ENCODE measurements around the gene PTTG1IP2. TPM values are rescaled to one million over a fixed set of nuclear protein-coding genes. Genes with fewer than 3 reads are reported as not detected.
"Not testable (repeated sequence)": the region's sequence is repeated elsewhere in the genome, so short reads cannot be mapped to it uniquely, and the experiment has no call there.

Gene PTTG1IP2
- total and polyA plus RNA-seq, 4 donors: not detected

DNA sequence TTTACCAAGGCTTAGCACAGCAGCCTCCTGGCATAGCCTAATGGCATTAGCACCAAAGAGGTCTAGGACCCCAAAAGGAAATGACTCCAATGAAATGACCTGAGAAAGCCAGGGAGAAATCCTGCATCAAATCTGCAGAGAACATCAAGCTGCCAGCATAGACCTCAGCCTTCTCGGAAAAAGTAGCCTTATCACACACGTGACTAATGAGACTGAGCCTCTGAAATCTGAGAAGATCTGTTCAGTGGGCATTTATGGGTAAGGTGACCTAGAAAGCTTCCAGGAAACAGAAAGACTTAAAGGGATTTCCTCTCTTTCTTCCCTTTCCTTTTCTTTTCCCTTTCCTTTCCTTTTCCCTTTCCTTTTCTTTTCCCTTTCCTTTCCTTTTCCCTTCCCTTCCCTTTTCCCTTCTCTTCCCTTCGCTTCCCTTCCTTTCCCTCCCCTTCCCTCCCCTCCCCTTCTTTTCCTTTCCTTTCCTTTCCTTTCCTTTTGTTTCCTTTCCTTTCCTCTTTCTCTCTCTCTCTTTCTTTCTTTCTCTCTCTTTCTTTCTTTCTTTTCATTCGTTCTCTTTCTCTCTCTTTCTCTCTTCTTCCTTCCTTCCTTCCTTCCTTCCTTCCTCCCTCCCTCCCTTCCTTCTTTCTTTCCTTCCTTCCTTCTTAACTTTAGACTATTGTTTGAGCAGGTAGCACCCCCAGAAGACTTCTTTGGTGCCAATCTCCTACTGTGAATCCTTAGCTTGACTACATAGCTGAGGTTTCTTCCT, 23.1 kb upstream of the PTTG1IP2 start:
- Histone ChIP-seq H3K27me3 (ENCODE audit: control insufficient read depth in 1 of 2, insufficient read depth in 2 of 2, low read length in 1 of 2) (no peaks in the 10 kb centered on the region), H3K9me3 (ENCODE audit: control insufficient read depth, low read length) (no peaks in the 10 kb centered on the region), H3K4me3 (ENCODE audit: low read length in 2 of 2) (no peak overlapping the region), H3K4me1 (ENCODE audit: control insufficient read depth in 1 of 2, insufficient read depth in 2 of 2, low read length in 2 of 2) (no peaks in the 10 kb centered on the region), H3K36me3 (ENCODE audit: control insufficient read depth in 1 of 2, insufficient read depth in 2 of 2, low read length in 1 of 2) (no peaks in the 10 kb centered on the region), H3K27ac (ENCODE audit: low read depth in 1 of 2, low read length in 2 of 2) (no peak overlapping the region)
- no peak for DNase-seq
- intact Hi-C loops (cut with DNase I): no loop called here
- 63 to 69% methylated on average over 4 of the region's 4 CpGs for WGBS, 2 donors
- no peak for ATAC-seq (ENCODE audit: low FRiP score)

DNA sequence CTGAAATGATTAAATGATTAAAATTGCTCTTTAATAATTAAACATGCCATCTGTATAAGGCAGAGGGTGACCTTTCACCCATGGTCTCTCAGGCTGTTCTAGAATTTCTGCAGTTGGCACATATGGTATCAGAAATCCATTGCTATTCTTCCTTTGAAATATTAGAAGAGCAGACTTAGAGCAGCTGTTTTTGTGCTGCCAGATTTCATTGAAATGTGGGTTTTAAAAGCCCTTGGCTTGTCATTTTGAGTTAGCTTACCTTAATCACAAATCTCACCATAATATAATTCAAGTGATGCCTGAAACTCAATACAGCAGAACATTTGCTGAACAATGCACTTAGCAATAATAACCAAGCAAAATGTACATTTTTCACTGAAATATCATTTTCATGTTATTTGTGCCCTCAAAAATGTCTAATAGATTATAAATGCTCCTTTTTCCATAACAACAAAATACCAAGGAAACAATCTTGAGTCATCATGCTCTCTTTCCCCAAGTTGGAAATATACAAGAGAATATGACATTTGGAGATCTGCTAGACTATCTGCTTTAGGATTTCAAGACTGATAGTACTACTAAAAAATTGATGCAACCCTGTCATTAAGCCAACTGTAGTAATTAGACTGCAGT, 16.1 kb upstream of the PTTG1IP2 start:
- DNase-seq (no peak), ATAC-seq (ENCODE audit: low FRiP score) (no peak)
- intact Hi-C loops (cut with DNase I): loop anchor here in 1 of 2 donors (10.0 kb wide), 1 partner anchor 141 kb away; the partner anchor contains the start of gene CDK14
- Histone ChIP-seq H3K27ac (ENCODE audit: low read depth in 1 of 2, low read length in 2 of 2) (no peak overlapping the region), H3K9me3 (ENCODE audit: control insufficient read depth, low read length) (no peaks in the 10 kb centered on the region), H3K4me1 (ENCODE audit: control insufficient read depth in 1 of 2, insufficient read depth in 2 of 2, low read length in 2 of 2) (no peaks in the 10 kb centered on the region), H3K27me3 (ENCODE audit: control insufficient read depth in 1 of 2, insufficient read depth in 2 of 2, low read length in 1 of 2) (no peaks in the 10 kb centered on the region), H3K4me3 (ENCODE audit: low read length in 2 of 2) (no peak overlapping the region), H3K36me3 (ENCODE audit: control insufficient read depth in 1 of 2, insufficient read depth in 2 of 2, low read length in 1 of 2) (no peaks in the 10 kb centered on the region)

DNA sequence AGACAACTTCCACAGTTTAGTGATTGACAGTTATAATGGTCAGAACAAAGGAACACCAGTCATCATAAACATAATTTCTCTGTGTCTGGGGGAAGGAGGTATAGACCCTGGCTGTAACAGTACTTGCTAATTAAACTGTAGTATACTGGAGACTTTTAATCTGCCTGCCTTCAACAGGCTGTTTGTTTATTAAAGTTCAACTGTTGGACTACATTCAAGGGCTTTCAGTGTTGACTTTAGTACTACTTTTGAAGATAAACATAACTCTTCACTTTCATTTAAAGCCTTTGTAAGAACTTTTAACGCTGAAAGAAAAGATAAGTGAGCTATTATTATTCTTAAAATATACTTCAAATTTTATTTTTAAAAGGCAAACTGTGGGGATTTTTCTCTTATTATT, 15.5 kb upstream of the PTTG1IP2 start:
- Histone ChIP-seq H3K27me3 (ENCODE audit: control insufficient read depth in 1 of 2, insufficient read depth in 2 of 2, low read length in 1 of 2) (no peaks in the 10 kb centered on the region), H3K27ac (ENCODE audit: low read depth in 1 of 2, low read length in 2 of 2) (no peak overlapping the region), H3K9me3 (ENCODE audit: control insufficient read depth, low read length) (no peaks in the 10 kb centered on the region), H3K4me1 (ENCODE audit: control insufficient read depth in 1 of 2, insufficient read depth in 2 of 2, low read length in 2 of 2) (no peaks in the 10 kb centered on the region), H3K4me3 (ENCODE audit: low read length in 2 of 2) (no peak overlapping the region), H3K36me3 (ENCODE audit: control insufficient read depth in 1 of 2, insufficient read depth in 2 of 2, low read length in 1 of 2) (no peaks in the 10 kb centered on the region)
- 19 to 31% methylated on average over 1 of the region's 1 CpG for WGBS, 2 donors
- intact Hi-C loops (cut with DNase I): loop anchor here in 1 of 2 donors (2.0 to 10.0 kb wide), 2 partner anchors 141 to 581 kb away; partner anchors contain the start of gene CDK14
- ATAC-seq (ENCODE audit: low FRiP score): no peak
- no peak for DNase-seq

DNA sequence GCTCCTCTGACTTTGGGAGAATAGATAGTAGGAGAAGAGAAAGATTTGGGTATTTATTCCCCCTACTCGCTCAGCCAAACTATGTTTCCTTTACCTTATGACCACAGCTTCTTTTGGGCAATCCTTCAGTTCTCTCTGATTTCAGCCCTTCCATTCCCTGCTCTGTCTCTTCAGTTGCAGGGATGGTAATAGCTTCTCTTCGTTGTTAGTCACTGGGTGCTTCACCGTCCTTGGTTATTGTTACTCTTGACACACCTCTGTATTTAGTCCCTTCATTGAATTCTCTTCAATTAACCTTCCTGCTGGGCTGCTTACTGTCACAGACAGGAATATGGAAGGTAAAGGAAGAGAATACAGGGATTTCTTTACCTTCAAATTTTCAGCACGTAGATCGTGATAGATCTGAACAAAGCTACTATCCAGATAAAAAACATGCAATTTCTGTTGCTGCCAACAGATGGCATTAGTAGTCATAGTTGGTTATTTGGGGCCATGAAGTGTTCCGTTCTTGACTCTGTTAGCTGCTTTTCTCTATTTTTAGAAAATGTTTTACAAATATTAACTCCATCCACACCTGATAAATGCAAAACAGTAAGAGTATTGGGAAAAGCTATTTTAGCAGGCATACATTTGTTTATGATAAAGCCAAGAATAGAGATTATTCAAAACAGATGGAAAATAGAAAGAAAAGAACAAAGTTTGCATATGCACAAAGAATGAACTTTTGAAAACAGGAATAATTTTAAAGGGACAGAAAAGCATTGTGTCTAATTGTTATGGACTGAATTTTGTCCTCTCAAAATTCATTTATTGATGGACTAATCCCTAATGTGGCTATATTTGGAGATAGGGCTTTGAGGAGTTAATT, 14.0 kb upstream of the PTTG1IP2 start:
- Histone ChIP-seq H3K27ac (ENCODE audit: low read depth in 1 of 2, low read length in 2 of 2) (no peak overlapping the region), H3K4me1 (ENCODE audit: control insufficient read depth in 1 of 2, insufficient read depth in 2 of 2, low read length in 2 of 2) (no peaks in the 10 kb centered on the region), H3K36me3 (ENCODE audit: control insufficient read depth in 1 of 2, insufficient read depth in 2 of 2, low read length in 1 of 2) (no peaks in the 10 kb centered on the region), H3K9me3 (ENCODE audit: control insufficient read depth, low read length) (no peaks in the 10 kb centered on the region), H3K27me3 (ENCODE audit: control insufficient read depth in 1 of 2, insufficient read depth in 2 of 2, low read length in 1 of 2) (no peaks in the 10 kb centered on the region), H3K4me3 (ENCODE audit: low read length in 2 of 2) (peak overlapping the region in 1 of 2 donors; percentile 18)
- WGBS, 2 donors: 27 to 28% methylated on average over 6 of the region's 6 CpGs
- peak; percentile 84 for ATAC-seq (ENCODE audit: low FRiP score)
- DNase-seq: no peak
- intact Hi-C loops (cut with DNase I): loop anchor here (2.0 to 10.0 kb wide), 4 partner anchors 139 to 579 kb away; partner anchors contain the start of gene CDK14 (in 1 of the 2)

DNA sequence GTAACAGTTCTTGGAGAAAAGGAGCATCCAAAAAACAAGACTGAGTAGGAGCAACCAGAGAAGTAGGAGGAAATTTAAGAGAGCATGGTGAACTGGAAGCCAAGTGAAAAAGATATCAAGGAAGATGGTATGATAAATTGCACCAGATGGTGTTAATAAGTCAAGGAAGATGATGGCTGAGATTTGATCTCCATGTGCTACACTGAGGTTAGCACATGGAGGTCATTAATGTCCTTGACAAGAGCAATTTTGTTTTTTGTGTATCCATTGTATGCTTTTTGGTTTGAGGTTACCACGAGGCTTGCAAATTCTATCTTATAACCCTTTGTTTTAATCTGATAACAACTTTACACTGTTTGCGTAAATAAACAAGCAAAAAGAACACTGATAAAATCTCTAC, 11.3 kb upstream of the PTTG1IP2 start:
- H3K4me1 ChIP-seq (ENCODE audit: control insufficient read depth in 1 of 2, insufficient read depth in 2 of 2, low read length in 2 of 2): no peaks in the 10 kb centered on the region
- no peak overlapping the region for H3K4me3 ChIP-seq (ENCODE audit: low read length in 2 of 2)
- H3K27me3 ChIP-seq (ENCODE audit: control insufficient read depth in 1 of 2, insufficient read depth in 2 of 2, low read length in 1 of 2): no peaks in the 10 kb centered on the region
- 86 to 88% methylated on average over 2 of the region's 2 CpGs for WGBS, 2 donors
- ATAC-seq (ENCODE audit: low FRiP score): no peak
- H3K27ac ChIP-seq (ENCODE audit: low read depth in 1 of 2, low read length in 2 of 2): no peak overlapping the region
- H3K36me3 ChIP-seq (ENCODE audit: control insufficient read depth in 1 of 2, insufficient read depth in 2 of 2, low read length in 1 of 2): no peaks in the 10 kb centered on the region
- no peak for DNase-seq
- H3K9me3 ChIP-seq (ENCODE audit: control insufficient read depth, low read length): no peaks in the 10 kb centered on the region
- intact Hi-C loops (cut with DNase I): loop anchor here (5.0 to 10.0 kb wide), 2 partner anchors 137 to 574 kb away; partner anchors contain the start of gene CDK14 (in 1 of the 2)

DNA sequence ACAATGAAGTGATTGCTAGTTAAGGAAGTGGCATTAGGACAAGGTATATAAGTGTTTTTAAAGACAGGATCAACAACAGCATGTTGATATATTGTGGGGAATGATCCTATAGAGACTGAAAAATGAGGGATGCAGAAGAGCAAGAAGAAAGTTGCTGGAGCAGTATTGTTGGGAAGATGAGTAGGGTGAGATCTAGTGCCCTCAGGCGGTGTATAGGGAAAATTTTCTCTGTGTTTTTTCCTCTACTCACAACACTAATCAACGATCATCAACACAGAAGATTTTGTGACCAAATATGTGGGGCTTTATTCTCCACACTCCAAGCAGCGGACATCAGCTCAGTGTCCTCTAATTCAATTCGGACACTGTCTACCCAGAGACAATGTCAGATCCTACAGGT, 9.6 kb upstream of the PTTG1IP2 start:
- H3K4me3 ChIP-seq (ENCODE audit: low read length in 2 of 2): no peak overlapping the region
- H3K4me1 ChIP-seq (ENCODE audit: control insufficient read depth in 1 of 2, insufficient read depth in 2 of 2, low read length in 2 of 2): no peaks in the 10 kb centered on the region
- intact Hi-C loops (cut with DNase I): loop anchor here (5.0 to 10.0 kb wide), 3 partner anchors 135 to 572 kb away; partner anchors contain the start of gene CDK14 (in 1 of the 2)
- H3K9me3 ChIP-seq (ENCODE audit: control insufficient read depth, low read length): no peaks in the 10 kb centered on the region
- H3K27ac ChIP-seq (ENCODE audit: low read depth in 1 of 2, low read length in 2 of 2): no peak overlapping the region
- H3K27me3 ChIP-seq (ENCODE audit: control insufficient read depth in 1 of 2, insufficient read depth in 2 of 2, low read length in 1 of 2): no peaks in the 10 kb centered on the region
- H3K36me3 ChIP-seq (ENCODE audit: control insufficient read depth in 1 of 2, insufficient read depth in 2 of 2, low read length in 1 of 2): no peaks in the 10 kb centered on the region
- WGBS, 2 donors: 84 to 90% methylated on average over 4 of the region's 4 CpGs
- DNase-seq (no peak), ATAC-seq (ENCODE audit: low FRiP score) (no peak)

DNA sequence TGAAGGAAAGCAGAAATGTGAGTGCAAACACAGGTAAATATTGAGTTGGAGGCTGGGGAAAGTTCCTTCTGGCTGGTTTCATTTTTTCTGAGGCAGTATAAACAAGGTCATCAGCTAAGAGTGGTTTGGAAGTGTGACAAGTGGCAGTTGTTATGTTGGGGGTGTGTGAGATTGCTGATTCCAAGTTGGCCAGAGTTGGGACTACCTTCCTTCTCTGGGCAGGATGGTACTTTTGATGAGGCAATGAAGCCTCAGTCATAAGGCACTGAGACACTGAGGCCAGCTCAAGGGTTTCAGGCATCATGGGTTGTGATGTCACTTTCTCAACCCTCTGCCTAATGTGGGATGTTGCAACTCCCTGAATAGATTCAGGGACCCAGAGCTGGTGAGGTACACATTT, 8.2 kb upstream of the PTTG1IP2 start:
- no peak for DNase-seq
- intact Hi-C loops (cut with DNase I): loop anchor here in 1 of 2 donors (10.0 kb wide), 1 partner anchor 164 kb away; no protein-coding TSS in a partner anchor
- H3K27me3 ChIP-seq (ENCODE audit: control insufficient read depth in 1 of 2, insufficient read depth in 2 of 2, low read length in 1 of 2): no peaks in the 10 kb centered on the region
- no peaks in the 10 kb centered on the region for H3K36me3 ChIP-seq (ENCODE audit: control insufficient read depth in 1 of 2, insufficient read depth in 2 of 2, low read length in 1 of 2)
- no peak for ATAC-seq (ENCODE audit: low FRiP score)
- H3K9me3 ChIP-seq (ENCODE audit: control insufficient read depth, low read length): no peaks in the 10 kb centered on the region
- H3K4me3 ChIP-seq (ENCODE audit: low read length in 2 of 2): no peak overlapping the region
- H3K4me1 ChIP-seq (ENCODE audit: control insufficient read depth in 1 of 2, insufficient read depth in 2 of 2, low read length in 2 of 2): no peaks in the 10 kb centered on the region
- H3K27ac ChIP-seq (ENCODE audit: low read depth in 1 of 2, low read length in 2 of 2): no peak overlapping the region

DNA sequence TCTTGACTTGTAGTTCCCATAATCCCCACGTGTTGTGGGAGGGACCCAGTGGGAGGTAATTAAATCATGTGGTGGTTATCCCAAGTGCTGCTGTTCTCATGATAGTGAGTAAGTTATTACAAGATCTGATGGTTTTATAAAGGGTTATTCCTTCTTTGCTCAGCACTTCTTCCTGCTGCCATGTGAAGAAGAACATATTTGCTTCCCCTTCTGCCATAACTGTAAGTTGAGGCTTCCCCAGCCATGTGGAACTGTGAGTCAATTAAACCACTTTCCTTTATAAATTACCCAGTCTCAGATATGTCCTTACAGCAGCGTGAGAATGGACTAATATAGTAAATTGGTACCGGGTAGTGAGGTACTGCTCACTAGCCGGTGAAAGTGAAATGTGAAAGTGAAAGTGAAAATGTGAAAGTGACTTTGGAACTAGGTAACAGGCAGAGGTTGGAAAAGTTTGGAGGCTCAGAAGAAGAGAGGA, 6.2 kb upstream of the PTTG1IP2 start:
- WGBS, 2 donors: 34 to 55% methylated on average over 4 of the region's 4 CpGs
- not testable (repeated sequence) for DNase-seq

More for the DNA sequence above, 6.2 kb upstream of the PTTG1IP2 start:
- not testable (repeated sequence) for H3K36me3 ChIP-seq (ENCODE audit: control insufficient read depth in 1 of 2, insufficient read depth in 2 of 2, low read length in 1 of 2); H3K27me3 ChIP-seq (ENCODE audit: control insufficient read depth in 1 of 2, insufficient read depth in 2 of 2, low read length in 1 of 2); H3K27ac ChIP-seq (ENCODE audit: low read depth in 1 of 2, low read length in 2 of 2); H3K4me1 ChIP-seq (ENCODE audit: control insufficient read depth in 1 of 2, insufficient read depth in 2 of 2, low read length in 2 of 2); ATAC-seq (ENCODE audit: low FRiP score); H3K9me3 ChIP-seq (ENCODE audit: control insufficient read depth, low read length)
- peak overlapping the region in 1 of 2 donors; percentile 31 for H3K4me3 ChIP-seq (ENCODE audit: low read length in 2 of 2)
- intact Hi-C loops (cut with DNase I): loop anchor here in 1 of 2 donors (10.0 kb wide), 1 partner anchor 162 kb away; no protein-coding TSS in a partner anchor

Measured in aorta (tissue), 5 donors.